ENCODE measurements around the gene TMEM167B. TPM values are rescaled to one million over a fixed set of nuclear protein-coding genes. Genes with fewer than 3 reads are reported as not detected.

The TMEM167B gene
- total and polyA plus RNA-seq, 2 of the 8 experiments (the other 6 are each of a cell fraction or from before 2014, with no cell fraction given): 3.6 to 14.8 TPM

GRCh38 chr1:109045595-109045994, 45.0 kb upstream of the TMEM167B start:
- Histone ChIP-seq H3K27me3 (replicated peaks in 1 of 4; ENCODE audit: control insufficient read depth in 3 of 4, extremely low read depth in 1 of 4, insufficient read depth in 3 of 4, low read length in 3 of 4) (no peaks in the 10 kb centered on the region), H2BK5ac (ENCODE audit: low read depth, low read length) (no peak overlapping the region), H3K9me3 (ENCODE audit: insufficient read depth in 2 of 2, low read depth in 1 of 2, low read length in 1 of 2) (no peaks in the 10 kb centered on the region), H3K14ac (ENCODE audit: insufficient read length) (no peak overlapping the region), H3K56ac (replicated peaks; ENCODE audit: insufficient read length, low read depth, low read length) (no peak overlapping the region), H2BK12ac (ENCODE audit: low read depth, low read length) (no peak overlapping the region), H3K79me1 (ENCODE audit: low read depth, low read length) (no peaks in the 10 kb centered on the region; the same call in 1 of the 2 replicates), H4K8ac (ENCODE audit: extremely low read depth, insufficient read depth, low read length) (no peak overlapping the region), H3K23me2 (ENCODE audit: low read depth, low read length) (peaks cover 7% of the 10 kb centered on the region; the same call in 1 of the 2 replicates), H3K27ac (ENCODE audit: low read depth, low read length) (no peak overlapping the region), H3K23ac (ENCODE audit: insufficient read length) (no peak overlapping the region), H3K4ac (replicated peaks; ENCODE audit: insufficient read length, low read depth, low read length) (no peak overlapping the region), H3K79me2 (ENCODE audit: control insufficient read depth in 1 of 2, insufficient read depth in 2 of 2, low read length in 2 of 2) (no peaks in the 10 kb centered on the region), H3K4me3 (ENCODE audit: extremely low read depth in 1 of 4, insufficient read depth in 2 of 4, low read depth in 3 of 4, low read length in 4 of 4) (no peak overlapping the region), H3K4me1 (replicated peaks in 1 of 4; ENCODE audit: control insufficient read depth in 3 of 4, insufficient read depth in 4 of 4, low read length in 3 of 4) (no peaks in the 10 kb centered on the region), H3K4me2 (ENCODE audit: insufficient read depth in 1 of 2, low read depth in 2 of 2, low read length in 2 of 2) (no peak overlapping the region), H2BK20ac (ENCODE audit: low read length) (no peak overlapping the region), H2AFZ (ENCODE audit: low read length) (no peak overlapping the region), H3K9ac (replicated peaks in 1 of 4; ENCODE audit: extremely low read depth in 1 of 4, low read depth in 3 of 4, low read length in 3 of 4) (no peak overlapping the region), H3K18ac (ENCODE audit: extremely low read depth, low read length) (no peak overlapping the region), H2BK120ac (replicated peaks; ENCODE audit: low read depth, low read length) (no peak overlapping the region), H3K36me3 (ENCODE audit: control insufficient read depth in 2 of 4, insufficient read depth in 4 of 4, low read length in 3 of 4) (no peaks in the 10 kb centered on the region), H2BK15ac (ENCODE audit: low read length) (no peak overlapping the region), H4K91ac (replicated peaks; ENCODE audit: insufficient read length, low read length) (no peak overlapping the region), H4K20me1 (replicated peaks in 1 of 2; ENCODE audit: control insufficient read depth in 1 of 2, insufficient read depth in 2 of 2, low read length in 2 of 2) (no peaks in the 10 kb centered on the region), H4K5ac (ENCODE audit: insufficient read length, low read depth, low read length) (no peak overlapping the region), H2AK5ac (ENCODE audit: low read depth, low read length) (no peak overlapping the region)
- ChIA-PET POLR2A (ENCODE audit: partially characterized antibody) (interaction anchor here (0.6 kb wide), 1 partner anchor 567 kb away, joined by 3 read pairs; no protein-coding TSS in a partner anchor), CTCF (ENCODE audit: partially characterized antibody) (no interaction called here)
- WGBS, 2 experiments (ENCODE audit: extremely low coverage in 1 of 2, insufficient coverage in 1 of 2, insufficient read length in 1 of 2, insufficient replicate concordance in 2 of 2, low coverage in 1 of 2, low lambda C conversion rate in 2 of 2, missing lambda C conversion rate in 1 of 2): 78% methylated on average over 1 of the region's 1 CpG; no CpG with 5 or more reads in 1 of the 2 experiments
- FAIRE-seq: no peak
- no peak for DNase-seq (ENCODE audit: low read depth in 1 of 2, low spot score in 2 of 2)
- no peak for TF ChIP-seq ZNF274 (IDR thresholded peaks at IDR 0.05; ENCODE audit: borderline replicate concordance, extremely low read depth, low read length)
- TF ChIP-seq POLR2A (IDR thresholded peaks at IDR 0.05; ENCODE audit: control extremely low read depth in 1 of 2, low read depth in 2 of 2, low read length in 2 of 2): no peak
- TF ChIP-seq GTF2F1 (IDR thresholded peaks at IDR 0.05; ENCODE audit: borderline replicate concordance, low read depth, low read length): no peak
- no peak for TF ChIP-seq ATF3 (IDR thresholded peaks at IDR 0.05; ENCODE audit: insufficient read depth, low read depth, low read length)
- no peak for TF ChIP-seq TEAD4 (IDR thresholded peaks at IDR 0.05; ENCODE audit: low read depth, low read length)
- TF ChIP-seq KDM5A (IDR thresholded peaks at IDR 0.05; ENCODE audit: low read length): no peak
- TF ChIP-seq HDAC6 (IDR thresholded peaks at IDR 0.05; ENCODE audit: low read depth, low read length): no peak
- TF ChIP-seq CEBPB (IDR thresholded peaks at IDR 0.05; ENCODE audit: low read depth, low read length): no peak
- no peak for TF ChIP-seq BACH1 (IDR thresholded peaks at IDR 0.05; ENCODE audit: low read length)
- TF ChIP-seq FOSL1 (IDR thresholded peaks at IDR 0.05; ENCODE audit: insufficient read depth, low read depth, low read length): no peak
- TF ChIP-seq CHD2 (IDR thresholded peaks at IDR 0.05; ENCODE audit: low read length): no peak
- no peak for TF ChIP-seq TCF12 (IDR thresholded peaks at IDR 0.05; ENCODE audit: low read depth, low read length)
- TF ChIP-seq EGR1 (IDR thresholded peaks at IDR 0.05; ENCODE audit: borderline replicate concordance, low read depth, low read length): no peak
- no peak for TF ChIP-seq SAP30 (IDR thresholded peaks at IDR 0.05; ENCODE audit: insufficient read depth, insufficient replicate concordance, low read length)
- TF ChIP-seq SP2 (IDR thresholded peaks at IDR 0.05; ENCODE audit: low read length): no peak
- no peak for TF ChIP-seq CBX5 (IDR thresholded peaks at IDR 0.05; ENCODE audit: low read depth, low read length)

All from H1 (cell line).